EL (cell line): ENCODE measurements around the gene FN3K.
"Not testable (repeated sequence)": the region's sequence is repeated elsewhere in the genome, so short reads cannot be mapped to it uniquely, and the experiment has no call there.

Source experiments
- DNase-seq: peaks from one replicate; pipeline ENCODE4 v3.0.0-alpha.2; 2016

The FN3K gene

DNA sequence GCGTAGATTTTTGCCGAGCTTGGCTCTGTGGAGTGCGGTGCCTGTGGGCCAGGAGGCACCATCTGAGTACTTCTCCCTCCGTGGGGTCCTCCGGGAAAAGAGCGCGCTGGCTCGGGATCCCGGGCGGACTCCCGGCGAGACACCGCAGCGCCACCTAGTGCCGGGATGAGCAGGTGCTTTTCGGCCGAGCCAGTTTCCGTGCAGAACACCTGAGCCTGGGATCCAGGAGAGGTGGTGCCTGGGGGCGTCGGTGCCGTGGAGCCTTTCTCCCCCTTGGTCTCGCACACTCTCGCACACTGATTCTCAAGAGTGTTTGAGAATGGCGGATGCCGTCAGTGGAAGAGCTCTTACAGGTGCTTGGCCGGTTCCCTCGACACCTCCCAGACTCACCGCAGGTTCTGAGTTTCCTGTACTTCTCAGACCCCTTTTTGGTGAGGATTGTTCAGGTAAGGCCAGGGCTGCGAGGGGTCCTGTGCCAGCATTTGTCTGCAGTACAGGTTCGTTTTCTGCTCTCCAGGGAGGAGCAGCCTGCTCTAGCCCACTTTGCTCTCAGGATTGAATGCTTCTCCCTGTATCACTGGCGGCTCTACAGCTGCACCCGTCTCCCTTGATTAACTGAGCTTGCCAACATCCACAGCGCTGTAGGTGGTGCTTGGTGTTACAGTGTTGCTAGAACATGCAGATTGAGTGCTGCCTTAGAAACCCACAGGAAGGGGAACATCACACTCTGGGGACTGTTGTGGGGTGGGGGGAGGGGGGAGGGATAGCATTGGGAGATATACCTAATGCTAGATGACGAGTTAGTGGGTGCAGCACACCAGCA is 39.8 kb downstream of the FN3K start:
- peak; percentile 20 for DNase-seq

DNA sequence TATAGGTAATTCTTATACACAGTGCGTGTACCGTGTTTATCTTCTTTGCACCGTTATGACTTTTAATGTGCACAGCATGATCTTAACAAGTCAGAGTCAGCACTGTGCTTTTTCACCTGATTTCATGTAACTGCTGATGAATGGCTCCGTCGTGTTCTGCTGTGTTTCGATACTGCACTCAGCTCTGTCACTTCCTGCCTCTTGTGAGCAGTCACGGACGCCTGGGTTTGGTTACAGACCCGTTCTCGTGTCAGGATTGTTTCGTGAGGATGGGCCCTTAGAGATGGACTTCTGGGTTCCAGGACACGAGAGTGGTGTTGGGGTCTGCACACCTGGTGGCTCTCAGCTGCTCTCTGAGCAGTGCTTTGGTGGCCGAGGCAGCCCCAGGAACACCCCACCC is 41.0 kb downstream of the FN3K start:
- DNase-seq, result no peak

DNA sequence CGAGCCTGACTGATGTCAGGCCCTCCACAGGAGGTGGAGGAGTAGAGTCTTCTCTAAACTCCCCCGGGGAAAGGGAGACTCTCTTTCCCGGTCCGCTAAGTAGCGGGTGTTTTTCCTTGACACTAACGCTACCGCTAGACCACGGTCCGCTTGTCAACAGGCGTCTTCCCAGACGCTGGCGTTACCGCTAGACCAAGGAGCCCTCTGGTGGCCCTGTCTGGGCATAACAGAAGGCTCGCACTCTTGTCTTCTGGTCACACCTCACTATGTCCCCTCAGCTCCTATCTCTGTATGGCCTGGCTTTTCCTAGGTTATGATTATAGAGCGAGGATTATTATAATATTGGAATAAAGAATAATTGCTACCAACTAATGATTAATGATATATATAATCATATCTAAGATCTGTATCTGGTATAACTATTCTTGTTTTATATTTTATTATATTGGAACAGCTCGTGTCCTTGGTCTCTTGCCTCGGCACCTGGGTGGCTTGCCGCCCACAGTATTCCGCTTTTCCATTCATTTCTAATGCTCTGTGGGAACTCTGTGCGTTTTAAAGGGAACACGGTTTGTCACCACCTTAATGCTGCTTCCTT is 42.5 kb downstream of the FN3K start:
- DNase-seq, result not testable (repeated sequence)

DNA sequence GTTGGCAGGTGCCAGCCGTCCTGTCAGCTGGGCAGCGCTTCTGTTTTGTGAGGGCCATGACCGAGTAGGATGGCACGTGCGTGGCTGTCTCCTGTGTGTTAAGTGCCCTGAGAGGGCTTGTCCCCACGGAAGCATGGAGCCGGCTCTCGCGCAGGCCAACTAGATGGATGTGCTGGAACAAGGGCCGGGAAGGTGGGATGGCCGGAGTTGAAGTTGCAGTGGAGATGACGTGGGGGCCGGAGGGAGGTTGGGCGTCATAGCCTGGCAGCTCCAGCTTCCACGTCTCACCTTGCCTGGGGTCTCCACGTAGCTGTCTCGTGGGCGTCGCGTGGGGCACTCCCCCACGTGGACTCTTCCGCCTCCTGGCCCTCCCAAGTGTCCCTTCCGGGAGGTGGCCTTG is 44.1 kb downstream of the FN3K start:
- no peak for DNase-seq

DNA sequence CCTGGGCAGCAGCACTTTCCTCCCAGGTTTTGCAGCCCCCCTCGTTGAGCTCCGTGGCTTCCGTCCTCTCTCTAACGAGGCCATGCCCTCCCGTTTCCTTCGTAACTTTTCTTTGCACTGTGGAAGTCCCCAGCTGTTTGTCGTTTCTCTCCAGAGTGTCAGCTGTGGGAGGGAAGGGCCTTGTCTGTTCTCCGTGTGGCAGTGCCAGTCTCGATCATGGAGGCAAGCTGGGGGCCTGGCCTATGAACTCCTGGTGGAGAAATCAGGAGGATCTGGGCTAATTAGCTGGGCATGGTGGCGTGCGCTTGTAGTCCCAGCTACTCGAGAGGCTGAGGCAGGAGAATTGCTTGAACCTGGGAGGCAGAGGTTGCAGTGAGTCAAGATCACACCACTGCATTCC is 44.8 kb downstream of the FN3K start:
- DNase-seq, result no peak

DNA sequence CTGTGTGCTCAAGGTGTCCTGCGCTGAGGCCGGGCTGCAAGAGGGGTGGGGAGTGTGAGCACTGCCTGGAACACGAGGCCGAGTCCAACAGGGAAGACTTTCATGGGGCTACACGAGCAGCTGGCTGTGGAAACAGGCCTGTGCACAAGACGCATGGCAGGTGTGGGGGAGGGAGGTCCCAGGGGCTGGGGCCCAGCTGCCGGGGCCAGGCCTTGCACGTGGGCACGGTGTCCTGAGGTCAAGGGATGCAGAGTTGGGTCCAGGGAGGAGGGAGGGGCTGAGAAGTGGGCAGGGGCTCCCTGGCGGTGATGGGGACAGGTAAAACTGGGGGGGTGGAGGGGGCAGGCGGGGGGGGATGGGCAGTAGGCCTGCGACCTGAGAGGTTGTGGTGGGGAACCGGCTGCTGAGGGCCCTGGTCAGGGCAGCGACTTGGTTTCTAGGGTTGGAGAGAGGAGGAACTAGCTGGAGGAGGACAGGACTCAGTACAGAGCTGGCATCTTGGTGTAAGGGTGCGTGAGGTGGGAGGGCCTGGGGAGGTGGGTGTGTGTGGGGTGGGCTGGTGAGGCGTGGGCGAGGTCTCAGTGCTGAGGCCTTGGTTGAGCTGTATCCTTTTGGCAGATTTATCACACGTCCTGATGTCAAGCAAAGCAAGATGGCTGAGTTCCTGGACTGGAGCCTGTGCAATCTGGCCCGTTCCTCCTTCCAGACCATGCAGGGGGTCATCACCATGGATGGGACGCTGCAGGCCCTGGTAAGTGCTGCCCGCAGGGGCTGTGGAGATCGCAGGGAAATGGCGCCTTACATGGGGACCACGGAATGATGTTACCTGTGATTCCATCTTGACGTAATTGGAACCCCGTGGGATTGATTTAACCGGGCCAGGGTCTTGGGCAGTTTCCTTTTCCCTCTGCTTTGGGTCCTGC is 45.8 kb downstream of the FN3K start:
- DNase-seq, result no peak

DNA sequence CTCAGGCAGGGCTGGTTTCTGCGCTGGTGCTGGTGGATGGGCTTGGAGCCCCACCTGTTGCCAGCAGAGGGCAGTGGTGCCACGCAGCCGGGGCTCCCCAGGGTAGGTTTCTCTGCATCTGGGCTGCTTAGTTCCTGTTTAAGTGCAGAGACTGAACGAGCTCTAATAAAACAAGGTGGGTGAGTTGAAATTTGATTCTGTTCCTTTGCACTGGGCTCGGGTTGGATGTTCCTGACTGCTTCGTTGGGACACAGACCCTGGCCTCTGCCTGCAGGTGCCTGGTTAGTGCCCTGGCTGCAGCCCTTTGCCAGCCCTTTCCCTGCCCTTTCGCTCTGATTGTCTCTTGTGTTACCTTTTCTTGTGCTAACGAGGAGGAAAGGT is 46.5 kb downstream of the FN3K start:
- peak; percentile 69 for DNase-seq

DNA sequence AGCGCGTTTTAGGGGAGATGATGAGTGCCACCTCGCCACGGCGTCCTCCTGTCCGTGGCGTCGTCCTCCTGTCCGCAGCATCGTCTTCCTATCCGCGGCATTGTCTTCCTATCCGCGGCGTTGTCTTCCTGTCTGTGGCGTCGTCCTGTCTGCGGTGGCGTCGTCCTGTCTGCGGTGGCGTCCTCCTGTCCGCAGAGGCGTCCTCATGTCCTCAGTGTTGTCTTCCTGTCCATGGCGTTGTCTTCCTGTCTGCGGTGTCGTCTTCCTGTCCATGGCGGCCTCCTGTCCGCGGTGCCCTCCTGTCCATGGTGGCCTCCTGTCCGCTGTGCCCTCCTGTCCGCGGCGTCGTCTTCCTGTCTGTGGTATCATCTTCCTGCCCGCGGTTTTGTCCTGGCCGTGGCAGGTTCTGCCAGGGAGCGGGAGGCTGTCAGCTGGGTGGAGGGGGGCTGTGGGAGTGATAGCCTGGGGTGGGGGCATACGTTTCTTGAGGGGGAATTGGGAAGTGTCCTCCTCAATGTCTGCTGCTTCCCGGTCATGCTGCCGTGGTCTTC is 47.3 kb downstream of the FN3K start:
- DNase-seq, result no peak

DNA sequence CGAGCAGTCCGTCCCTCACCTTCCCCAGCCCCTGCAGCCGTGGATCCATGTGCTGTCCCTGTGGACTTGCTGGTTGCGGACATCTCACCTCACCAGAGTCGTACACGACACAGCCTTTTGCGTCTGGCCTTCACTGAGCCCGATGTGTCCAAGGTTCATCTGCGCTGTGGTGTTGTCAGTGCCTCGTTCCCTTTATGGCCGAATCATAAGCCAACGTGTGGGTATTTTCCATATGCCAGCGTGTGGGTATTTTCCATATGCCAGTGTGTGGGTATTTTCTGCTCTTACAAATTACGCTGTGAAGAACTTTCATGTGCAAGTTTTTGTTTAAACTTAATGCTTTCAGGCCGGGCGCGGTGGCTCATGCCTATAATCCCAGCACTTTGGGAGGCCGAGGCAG is 48.1 kb downstream of the FN3K start:
- no peak for DNase-seq

DNA sequence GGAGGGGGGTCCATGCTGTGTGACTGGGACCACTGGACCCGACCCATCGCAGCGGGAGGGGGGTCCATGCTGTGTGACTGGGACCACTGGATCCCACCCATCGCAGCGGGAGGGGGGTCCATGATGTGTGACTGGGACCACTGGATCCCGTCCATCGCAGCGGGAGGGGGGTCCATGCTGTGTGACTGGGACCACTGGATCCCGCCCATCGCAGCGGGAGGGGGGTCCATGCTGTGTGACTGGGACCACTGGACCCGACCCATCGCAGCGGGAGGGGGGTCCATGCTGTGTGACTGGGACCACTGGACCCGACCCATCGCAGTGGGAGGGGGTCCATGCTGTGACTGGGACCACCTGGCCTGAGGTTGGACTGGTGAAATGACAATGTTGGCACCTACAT is 50.2 kb downstream of the FN3K start:
- not testable (repeated sequence) for DNase-seq

DNA sequence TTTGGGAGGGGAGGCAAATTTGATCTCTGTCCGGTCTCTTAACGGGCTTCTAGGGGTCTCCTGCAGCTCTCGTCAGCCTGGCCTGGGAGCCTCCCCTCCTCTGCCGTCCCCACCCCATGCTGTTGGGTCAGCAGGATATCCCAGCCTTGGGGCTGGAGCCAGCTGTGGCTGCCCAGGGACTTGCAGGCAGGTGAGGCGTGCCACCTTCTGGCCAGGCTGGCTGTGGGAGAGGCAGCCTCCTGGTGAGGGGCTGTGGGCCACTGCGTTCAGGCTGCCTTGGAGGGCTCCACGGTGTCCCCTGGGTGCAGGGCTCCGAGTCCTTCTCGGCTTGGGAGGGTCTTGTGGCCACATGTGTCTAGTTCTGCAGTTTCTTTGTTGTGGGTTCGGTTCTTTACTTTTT is 51.0 kb downstream of the FN3K start:
- DNase-seq, result no peak

DNA sequence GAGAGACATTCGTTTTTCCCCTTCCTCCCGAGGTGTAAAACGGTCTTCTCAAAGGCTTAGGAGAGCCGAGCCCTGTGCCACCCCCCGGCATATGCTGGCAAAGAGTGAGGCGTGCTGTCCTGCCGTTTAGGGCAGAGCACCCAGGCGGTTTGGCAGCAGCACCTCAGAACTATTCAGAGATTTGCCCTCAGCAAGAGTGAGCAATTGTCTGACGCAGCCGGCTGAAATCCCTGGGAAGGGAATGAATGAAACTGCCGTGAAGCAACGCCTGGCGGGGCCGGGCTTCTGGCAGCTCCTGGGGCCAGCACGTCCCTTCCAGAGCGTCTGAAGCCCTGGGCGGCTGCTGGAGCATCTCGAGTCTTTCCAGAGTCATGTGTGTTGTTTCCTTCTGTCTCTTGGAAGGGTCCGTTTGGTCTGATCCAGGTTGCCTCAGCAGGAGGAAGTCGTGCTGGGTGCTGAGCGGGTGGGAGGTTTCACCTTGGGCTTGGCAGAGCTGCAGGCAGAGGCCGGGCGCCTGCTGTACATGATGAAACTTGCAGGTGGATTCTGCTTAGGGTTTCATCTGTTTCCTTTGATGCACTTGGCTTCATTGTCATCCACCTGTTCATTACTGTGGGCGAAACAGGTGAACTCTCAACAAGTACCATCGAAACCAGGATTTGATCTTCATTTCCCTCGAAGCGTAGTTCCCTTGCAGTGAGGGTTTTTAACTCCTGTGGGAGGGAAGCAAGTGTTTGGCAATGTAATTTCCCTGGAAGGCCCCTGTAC is 51.9 kb downstream of the FN3K start:
- DNase-seq, result no peak

DNA sequence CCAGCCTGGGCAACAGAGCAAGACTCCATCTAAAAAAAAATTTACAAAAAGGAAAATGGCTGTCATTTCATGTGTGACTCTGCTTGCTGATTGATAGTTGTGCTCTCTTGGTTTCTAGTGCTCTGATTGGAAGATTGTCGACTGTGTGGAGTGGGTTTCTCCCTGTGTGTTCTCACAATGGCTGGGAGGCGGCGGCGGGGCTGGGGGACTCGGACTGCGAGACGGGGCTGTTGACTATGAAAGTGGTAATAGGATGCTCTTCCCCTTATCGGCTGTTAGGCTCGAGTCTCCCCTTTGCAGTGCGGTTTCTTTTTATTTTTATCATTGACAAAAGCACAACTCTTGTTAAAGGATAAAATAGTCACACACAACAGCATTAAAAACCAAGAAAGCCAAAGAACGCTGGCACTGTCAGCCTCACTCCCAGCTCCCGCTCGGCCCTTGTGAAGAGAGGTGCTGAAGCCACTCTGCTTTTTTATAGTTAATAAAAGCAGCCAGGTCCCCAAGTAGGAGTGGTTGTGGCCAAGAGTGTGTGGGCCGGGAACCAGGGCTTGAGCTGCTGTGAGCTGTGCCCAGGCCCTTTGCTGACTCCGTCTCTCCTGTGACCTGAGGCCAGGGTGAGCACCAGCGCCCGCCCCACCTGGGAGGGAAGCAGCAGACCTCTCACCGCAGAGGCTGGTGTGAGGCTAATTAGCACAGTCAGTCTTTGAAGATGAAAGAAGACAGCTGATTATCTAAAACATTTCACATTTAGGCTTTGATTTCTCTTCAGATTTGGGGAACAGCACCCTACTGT is 53.0 kb downstream of the FN3K start:
- DNase-seq, result no peak

DNA sequence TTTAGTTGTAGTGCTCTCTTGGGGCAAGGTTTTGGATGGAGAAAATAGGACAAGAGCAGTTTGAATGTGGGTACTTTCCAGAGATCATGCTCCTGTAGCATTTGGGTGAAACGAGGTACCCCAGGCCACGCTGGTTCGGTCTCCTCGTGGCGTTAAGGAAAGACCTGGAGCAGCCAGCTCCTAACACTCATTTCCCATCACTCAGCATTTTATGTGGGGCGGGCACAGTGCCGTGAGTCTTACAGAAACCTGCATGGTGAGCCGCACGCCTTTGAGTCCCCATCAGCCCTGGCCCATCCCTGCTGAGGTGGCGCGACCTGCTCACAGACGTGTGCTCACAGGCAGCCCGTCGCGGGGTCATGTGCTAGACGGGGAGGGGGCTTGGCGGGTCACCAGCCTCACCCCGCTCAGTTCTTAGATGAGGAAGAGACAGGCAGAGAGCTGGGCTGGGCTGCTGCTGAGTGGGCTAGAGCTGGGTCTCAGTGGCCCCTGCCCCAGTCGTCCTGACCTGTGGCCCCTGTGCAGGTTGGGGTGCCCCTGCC is 53.7 kb downstream of the FN3K start:
- no peak for DNase-seq

DNA sequence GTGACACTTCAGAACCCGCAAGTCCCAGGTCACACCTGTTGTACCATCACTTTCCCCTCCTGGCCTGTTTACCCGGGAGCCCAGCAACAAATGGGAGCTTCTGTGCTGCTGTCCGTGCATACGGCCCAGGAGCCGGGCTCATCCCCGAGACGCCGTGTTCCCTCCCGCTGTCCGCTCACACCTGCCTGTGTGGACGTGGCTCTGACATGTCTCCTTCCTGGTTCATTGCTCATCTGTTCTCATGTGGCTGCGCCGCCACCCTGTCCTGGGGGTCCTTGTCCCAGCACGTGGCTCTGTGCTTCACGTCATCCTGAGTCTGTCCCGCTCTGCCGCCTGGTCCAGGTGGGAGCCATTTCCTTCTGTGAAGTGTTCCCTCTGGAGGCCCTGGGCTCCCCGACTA is 54.4 kb downstream of the FN3K start:
- DNase-seq, result no peak

DNA sequence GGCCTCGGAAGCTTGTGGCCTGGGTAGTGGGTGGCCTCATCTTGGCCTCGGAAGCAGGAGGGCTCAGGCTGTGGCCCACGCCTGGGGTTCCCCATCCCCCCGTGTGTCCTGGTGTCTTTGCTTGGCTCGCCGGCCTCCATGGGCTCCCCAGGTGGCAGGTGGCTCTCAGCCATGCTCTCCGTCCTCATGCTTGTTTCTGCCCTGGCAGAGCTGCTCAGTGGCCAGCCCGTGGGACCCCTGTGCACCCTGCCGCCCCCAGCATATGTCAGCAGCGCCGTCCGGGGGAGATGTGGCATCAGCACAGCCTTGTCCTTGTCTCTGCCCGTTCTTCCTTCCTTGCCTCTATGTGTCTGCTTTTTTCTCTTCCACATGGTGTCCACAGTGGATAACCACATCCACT is 55.0 kb downstream of the FN3K start:
- DNase-seq, result no peak

DNA sequence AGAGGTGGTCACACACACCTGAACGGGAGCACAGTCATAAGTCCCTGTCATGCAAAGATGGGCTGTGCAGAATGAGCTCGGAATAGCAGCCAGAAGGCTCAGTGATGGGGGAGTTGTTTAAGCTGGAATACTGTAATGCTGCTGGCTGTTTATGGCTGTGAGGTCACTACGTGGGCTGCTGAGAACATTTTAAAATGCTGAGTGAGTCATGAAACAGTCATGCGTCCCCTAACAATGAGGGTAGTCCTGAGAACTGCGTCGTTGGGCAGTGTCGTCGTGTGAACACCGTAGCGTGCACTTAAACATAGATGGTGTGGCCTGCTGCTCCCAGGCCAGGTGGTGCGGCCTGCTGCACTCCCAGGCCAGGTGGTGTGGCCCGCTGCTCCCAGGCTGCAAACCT is 56.1 kb downstream of the FN3K start:
- peak; percentile 90 for DNase-seq

DNA sequence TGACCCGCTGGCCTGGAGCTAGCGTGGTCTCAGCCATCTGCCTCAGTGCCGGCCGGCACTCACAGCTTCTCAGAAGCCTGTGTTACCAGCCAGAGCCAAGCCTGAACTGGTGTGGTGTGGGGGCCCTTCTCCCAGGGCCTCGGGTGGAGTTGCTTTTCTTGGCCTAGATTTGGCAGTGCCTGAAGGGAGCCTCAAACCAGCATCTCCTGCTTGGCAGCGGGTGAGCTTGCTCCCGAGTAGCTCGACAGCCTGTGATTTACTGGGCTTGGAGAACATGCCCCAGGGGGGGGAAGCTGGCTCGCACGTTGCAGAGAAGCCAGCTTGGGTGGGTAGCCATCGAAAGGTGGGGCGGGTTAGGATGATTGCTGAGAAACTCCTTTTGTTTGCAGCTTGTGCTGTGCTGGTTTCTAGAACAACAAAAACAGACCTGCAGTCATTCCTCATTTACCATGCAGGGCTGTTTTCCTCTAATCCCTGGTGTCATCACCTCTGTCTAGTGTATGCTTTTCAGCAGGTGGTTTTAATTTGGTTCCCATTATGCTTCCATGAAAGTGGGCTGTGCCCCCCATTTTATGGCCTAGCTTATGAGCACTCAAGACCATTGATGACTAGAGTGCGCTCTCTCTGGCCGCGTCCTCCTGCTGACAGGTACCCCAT is 58.7 kb downstream of the FN3K start:
- DNase-seq, result no peak

DNA sequence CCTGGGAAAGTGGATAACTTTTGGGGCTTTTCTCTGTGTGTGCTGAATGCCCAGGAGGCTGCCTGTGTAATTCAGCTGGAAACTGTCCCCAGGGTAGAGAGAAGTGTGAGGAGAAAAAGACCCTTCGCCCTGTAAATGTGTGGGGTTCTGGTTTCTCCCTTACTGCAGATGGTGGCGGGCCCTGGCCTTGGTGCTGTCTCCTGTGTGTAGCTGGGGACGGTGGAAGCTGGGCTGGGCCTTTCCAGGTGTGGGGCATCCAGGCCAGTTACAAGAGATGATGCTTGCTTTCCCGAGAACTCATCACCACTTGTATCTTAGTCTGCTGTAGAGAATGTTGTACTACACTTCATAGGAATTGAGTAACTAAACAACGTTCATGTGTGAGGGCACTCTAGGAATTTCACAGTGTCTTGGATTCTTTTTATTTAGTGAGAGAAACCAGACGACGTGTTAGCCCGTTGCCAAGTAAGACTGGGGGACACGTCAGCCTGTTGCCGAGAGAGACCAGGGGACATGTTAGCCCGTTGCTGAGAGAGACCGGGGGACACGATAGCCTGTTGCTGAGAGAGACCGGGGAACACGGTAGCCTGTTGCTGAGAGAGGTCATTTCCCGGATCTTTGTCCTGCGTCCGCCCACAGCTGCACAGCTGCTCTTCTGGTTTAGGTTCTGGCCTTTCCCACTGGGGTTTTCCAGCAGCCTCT is 59.5 kb downstream of the FN3K start:
- no peak for DNase-seq

DNA sequence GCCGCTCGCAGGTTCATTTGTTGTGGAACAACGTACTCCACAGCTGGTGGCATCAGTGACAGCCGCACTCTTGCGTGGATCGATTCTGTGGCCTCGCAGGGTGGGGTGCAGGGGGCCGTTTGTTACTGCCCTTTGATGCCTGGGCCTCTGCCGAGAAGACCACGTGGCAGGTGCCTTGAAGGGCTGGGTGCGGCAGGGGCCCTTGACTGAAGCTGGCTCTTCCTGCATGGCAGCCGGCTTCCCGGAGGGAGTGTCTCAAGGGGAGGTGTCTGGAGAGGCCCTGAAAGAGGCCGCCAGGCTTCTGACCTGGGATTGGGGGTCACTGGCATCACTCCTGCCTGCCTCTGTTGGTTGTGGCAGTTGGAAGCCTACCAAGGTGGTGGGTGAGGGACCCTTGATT is 60.2 kb downstream of the FN3K start:
- no peak for DNase-seq
